DMS 273 (cell line): Measurements from ENCODE around the gene CD300E.
A peak's percentile ranks its signal among the peaks of the same experiment; 100 is the strongest.
"Not testable (repeated sequence)": the region's sequence is repeated elsewhere in the genome, so short reads cannot be mapped to it uniquely, and the experiment has no call there.

Experiments used
- DNase-seq: peaks from one replicate; lab custom pipeline; 2025; ENCODE audit not compliant: unreplicated experiment; lab: John Stamatoyannopoulos, UW

Gene CD300E

DNA sequence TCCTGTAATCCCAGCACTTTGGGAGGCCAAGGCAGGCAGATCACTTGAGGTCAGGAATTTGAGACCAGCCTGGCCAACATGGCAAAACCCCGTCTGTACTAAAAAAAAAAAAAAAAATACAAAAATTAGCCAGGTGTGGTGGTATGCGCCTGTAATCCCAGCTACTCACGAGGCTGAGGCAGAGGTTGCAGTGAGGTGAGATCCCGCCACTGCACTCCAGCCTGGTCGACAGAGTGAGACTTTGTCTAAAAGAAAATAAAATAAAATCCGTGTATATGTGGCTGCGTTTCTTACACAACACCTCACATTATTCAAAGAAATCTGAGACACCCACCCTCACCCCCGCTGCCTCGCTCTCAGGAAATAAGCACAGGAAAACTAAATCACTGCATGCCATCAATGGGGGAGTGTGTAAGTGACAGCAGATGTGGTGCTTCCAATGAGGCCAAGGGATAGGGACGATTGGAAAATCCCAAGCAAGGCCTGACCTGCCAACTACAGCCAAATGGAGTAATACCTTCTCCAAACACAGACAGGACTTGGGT, 13.1 kb upstream of the CD300E start:
- not testable (repeated sequence) for DNase-seq

DNA sequence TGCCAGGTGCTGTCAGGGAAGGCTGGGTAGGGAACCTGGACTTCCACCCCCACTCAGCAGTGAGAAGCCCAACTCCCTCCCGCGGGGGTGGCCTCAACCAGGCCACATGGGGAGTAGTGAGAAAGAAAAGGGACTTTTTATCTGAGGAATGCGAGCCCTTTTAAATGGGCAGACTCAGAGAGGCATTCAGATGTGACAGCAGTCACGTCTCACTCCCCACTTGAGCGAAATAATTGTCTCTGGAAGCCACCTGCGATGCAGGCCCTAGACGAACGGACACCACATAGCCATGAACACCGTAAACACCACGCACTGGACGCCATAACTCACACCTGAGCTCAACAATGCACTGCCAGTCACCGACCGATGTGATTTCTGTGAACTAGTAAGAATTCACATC, 11.9 kb upstream of the CD300E start:
- no peak for DNase-seq

DNA sequence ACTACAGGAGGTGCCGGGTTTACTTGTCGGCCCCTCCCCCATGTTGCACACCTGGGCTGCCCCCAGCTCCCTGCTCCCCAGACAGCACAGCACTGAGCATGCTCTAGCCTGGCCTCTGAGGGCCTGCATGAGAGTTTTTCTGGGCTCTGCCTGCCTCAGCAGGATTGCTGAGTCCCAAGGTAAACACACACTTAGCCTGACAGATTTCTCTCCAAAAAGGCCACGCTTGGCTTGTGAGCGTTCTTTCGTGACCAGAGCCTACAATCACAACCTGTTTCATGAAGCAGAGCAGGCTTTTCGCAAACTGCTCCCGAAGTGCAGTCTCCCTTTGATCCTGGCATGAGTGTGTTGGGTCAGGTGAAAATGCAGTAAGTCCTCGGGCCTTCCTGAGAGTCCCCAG, 9.8 kb upstream of the CD300E start:
- no peak for DNase-seq

DNA sequence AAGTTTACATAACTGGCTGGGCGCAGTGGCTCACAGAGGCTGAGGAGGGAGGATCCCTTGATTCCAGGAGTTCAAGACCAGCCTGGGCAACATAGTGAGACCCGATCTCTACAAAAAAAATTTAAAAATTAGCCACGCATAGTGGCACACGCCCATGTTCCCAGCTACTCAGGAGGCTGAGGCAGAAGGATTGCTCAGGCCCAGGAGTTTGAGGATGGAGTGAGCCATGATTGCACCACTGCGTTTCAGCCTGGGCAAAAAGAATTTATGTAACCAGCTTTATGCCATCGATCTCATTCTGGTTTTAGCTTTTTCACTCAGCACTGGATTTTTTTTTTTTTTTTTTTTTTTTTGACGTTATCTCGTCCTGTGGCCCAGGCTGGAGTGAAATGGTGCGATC, 9.1 kb upstream of the CD300E start:
- no peak for DNase-seq

DNA sequence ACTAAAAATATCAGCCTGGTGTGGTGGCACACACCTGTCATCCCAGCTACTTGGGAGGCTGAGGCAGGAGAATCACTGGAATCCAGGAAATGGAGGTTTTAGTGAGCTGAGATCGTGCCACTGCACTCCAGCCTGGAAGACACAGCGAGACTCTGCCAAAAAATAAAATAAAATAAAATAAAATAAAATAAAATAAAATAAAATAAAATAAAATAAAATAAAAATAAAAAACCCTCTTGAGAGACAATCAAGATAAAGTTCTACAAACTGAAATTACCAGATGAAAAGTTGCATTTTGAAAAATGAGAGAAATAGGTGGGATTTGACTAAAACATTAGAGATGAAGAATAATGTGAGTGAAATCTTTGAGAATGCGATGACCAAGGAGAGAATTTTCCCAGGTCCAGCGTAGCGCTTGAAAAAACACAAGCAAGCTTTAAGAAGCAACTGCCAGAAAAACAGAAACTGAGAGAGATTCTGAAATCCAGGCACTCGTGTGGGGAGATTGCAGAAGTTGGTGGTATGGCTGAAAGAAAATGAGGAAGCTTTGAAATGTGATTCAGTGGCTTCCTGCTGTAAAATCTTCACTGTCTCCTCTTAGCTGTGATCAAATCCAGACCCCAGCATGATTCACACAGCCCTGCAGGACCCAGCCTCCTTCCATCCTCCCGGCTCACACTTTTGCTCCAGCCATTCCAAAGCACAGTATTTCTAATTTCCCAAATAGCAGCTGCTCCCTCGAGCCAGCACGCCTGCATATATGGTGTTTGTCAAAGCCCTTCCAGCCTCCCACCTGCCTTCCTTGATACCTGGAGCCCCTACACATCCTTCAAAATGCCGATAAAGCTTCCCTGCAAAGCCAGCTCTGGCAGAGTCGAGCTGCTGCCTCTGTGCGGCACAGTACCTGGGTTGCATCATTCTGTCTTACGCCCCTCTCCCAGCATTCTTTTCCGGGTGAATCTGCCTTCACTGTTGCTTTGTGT, 8.2 kb upstream of the CD300E start:
- DNase-seq: no peak

DNA sequence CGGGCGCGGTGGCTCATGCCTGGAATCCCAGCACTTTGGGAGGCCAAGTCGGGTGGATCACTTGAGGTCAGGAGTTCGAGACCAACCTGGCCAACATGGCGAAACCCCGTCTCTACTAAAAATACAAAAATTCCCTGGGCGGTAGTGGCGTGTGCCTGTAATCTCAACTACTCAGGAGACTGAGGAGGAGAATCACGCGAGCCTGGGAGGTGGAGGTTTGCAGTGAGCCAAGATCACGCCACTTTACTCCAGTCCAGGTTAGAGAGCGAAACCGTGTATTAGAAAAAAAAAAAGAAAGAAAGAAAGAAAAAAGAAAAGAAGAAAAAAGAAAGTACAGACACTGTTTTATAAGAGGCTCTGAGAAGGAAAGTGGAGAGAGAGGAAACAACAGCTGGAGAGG, 6.7 kb upstream of the CD300E start:
- DNase-seq: not testable (repeated sequence)

DNA sequence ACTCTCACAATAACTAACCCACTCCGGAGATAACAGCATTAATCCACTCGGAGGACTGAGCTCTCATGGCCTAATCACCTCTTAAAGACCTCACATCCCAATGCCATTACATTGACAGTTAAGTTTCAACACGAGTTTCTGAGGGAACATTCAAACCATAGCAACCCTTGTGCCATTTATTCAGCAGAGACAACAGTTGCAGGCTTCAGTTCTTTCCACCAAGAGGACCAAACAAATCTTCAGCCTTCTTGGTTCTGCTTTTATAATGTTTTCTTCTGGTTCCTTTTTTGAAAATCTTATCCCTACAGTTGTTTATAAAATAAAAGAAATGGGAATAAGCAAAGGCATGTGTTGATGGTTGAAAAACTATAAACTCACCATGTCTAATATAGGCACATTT, 2.1 kb upstream of the CD300E start:
- no peak for DNase-seq

DNA sequence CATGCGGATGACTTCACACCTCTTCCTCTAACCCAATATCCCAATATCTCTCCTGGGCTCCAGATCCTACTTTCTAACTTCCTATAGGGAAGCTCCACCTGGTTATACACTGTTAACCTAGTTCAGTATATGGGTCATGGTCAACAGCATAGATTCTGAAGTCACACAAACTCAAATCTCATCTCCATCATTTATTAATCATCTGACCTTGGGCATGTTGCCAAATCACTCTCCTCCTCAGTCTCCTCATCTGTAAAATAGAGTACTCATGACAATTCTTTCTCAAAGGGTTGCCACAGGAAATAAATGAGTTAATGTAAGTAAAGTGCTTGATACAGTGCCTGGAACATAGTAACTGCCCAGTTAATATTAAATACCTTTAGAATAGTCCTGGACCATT, 593 bp upstream of the CD300E start:
- DNase-seq: no peak

DNA sequence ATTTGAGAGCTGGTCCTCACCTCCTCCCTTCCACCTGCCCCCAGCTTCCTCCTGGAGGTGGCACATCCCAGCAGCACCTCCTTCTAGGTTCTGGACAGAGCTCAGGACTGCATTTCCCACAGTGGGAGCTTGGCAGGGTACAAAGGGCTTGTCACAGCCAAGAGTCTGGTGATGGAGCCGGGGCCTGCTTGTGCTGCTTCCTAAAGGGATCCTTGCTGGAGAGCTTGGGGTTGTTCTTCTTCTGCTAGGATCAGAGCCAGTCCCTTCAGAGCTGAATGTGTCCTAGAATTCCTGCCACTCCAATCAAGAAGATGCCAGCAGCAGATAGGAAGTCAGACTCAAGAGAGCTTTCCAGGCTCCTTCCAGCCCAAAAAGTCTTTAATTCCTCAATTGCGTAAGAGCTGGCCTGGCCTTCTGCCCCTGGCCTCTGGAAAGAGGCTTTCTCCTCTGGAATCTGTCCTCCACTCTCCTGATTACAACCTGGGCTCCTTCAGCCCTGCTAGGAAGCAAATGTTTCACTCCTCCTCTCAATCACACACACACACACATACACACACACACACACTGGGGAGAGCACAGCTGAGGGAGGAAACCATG, 4.4 kb downstream of the CD300E start:
- DNase-seq: no peak

DNA sequence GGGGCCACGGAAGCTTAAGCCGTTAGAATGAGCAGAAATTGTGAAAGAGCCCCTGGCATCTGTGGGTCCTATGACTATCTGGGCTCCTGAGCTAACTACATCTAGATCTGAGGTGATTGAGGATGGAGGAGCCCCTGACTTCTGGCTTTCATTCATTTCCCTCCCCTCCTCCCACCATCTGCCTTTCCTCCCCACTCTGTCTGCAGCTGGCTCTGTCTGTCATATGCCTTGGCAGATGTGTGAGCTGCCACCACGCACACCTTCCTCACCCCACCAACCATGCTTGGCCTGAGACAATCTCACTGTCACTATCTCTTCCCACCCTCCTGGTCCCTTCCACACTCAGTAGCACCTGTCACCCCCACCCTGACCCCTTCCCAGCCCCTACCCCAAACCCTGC, 5.1 kb downstream of the CD300E start:
- peak; percentile 71 for DNase-seq

DNA sequence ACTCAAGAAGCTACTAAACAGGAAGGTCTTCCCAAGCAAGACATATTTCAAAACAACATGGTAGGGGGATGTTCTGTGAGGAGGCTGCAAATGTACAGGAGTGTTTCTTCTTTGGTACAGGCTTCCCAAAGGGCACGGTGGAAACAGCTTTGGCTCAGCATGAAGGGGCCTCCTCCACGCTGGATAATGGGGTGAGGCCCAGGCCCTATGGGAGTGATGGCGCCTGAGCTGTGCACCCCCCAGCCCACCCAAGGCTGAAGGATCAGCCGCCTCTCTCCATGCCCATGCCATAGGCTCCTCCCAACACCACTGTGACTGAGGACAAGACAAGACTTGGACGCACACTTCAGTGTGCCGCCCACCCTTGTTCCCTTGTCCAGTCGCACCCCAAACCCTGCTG, 6.8 kb downstream of the CD300E start:
- DNase-seq: no peak

DNA sequence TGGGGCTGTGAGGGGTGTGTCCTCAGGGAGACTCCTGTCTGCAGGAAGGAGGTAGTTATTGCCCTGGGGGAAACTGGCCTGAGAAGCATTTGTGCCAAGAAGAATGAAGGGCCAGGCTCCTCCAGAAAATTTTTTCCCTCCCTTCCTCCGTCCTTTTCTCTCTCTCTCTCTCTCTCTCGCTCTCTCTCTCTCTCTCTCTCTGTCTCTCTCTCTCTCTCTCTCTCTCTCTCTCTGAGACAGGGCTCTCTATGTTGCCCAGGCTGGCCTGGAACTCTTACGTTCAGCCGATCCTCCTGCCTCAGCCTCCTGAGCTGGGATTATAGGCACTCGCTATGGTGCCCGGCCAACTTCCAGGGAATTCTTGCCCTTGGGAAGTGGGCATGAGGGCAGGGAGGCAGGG, 11.5 kb downstream of the CD300E start:
- no peak for DNase-seq

DNA sequence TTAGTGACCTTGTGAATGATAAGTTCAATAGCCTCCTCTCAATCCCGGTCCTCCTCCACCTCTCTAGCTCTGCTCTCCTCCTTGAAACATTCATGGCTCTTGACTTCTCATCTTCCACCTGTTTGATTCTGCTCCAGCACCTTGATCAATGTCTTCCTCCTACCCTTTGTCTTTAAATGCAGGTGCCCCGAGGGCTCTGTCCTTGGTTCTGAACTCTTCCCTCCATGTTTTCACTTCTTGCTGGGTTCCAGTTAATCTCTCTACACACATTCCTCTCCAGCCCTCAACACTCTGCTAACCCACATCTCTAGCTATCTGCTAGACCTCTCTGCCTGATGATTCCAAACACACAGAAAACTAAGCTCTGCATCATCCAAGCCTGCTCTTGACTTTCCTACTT, 13.4 kb downstream of the CD300E start:
- no peak for DNase-seq

DNA sequence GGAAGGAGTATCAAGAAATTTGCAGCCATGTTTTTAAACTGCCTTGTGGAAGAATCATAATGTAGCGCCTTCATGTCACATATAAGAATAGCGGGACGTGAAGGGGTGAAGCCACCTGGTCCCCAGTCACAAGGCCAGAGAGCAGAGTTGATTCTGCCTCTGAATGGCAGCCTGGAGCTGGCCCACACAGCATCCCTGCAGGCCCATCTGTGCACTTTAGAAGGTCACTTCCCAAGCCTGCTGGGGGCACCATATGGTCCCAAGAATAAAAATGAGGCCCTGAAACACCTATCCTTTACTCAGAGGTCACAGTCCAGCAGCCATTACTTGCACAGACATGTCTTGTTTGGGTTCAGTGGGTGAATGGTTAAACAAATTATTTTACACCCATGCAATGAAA, 15.0 kb downstream of the CD300E start:
- peak; percentile 74 for DNase-seq

DNA sequence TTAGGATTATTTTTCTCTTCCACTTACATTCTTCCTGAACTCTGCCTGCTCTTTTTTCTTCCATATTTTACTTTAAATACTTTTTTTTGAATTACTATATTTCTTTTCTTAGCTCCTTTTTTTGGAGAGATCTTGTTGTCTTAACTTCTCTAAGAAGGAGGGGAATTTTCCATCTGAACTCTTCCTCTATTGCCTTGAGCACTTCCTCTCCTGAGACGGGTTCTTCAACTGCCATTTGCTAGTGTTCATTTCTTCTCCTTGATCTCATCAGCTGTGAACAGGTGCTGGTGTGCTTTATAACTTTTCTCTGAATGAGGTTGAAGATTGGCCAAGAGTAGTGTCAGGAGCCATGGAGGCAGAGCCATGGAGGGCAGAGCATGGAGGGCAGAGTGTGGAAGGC, 16.3 kb downstream of the CD300E start:
- no peak for DNase-seq

DNA sequence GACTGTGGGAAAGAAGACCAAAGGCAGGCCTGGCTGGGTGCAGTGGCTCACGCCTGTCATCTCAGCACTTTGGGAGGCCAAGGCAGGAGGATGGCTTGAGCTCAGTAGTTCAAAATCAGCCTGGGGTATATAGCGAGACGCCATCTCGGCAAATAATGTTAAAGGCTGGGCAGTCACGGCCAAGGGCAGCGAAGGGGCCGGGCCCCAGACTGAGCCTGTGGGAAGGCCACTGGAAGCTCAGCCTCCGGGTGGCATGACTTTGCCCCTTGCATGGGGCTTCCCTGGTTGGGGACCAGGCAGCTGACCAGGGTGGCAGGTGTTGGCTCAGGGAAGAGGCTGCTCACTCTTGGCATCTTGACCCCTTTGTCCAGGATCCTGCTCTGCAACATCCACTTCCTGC, 17.5 kb downstream of the CD300E start:
- DNase-seq: no peak

DNA sequence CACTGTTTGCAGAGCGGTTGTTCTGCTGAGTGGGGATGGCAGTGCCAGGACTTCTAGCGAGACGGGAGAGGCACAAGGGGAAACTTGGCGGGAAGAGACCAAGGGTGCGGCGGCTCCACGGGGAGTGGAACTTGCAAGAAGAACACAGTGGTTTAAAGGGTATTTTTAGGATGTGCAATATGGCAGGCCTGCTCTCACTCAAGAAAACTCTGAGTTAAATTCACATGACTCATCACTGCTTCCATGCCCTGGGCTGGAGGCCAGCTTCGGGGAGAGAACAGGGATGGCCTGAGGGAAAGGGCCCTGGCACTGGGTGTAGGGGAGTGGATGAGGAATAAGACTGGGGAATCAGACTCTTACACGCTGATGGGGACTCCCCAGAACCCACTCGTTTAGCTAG, 18.2 kb downstream of the CD300E start:
- peak; percentile 64 for DNase-seq

DNA sequence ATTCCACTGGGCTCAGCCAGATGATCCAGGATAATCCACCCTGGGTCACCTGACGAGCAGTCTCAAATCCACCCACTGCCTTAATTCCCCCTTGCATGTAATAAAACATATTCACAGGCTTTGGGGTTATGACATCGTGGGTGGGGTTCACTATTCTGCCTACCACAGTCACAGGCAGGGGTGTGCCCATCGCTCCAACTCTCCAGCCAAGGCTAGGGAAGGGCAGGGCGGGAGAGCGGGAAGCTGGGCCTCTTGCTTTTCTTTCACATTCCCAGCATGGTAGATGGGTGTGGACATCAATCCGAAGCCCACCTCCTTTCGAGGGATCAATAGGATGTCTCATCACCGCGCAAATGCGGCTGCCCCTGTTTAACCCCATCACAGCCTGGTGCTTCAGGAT, 18.8 kb downstream of the CD300E start:
- no peak for DNase-seq

DNA sequence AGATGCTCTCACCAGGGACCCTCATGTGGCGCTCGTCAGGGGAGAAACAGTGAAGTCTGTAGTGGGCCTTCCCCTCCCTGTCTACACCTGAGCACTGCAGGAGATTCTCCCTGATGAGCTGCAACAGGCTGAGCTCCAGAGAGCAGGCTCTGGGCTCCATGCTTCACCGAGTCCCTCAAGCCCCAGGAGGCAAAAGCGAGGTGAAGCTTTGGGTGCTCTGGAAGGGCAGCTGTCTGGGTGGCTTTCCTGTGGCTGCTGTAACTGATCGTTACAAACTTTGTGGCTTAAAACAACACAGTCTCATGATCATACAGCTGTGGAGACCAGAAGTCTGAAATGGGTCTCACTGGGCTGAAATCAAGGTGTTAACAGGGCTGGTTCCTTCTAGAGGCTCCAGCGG, 19.3 kb downstream of the CD300E start:
- no peak for DNase-seq

DNA sequence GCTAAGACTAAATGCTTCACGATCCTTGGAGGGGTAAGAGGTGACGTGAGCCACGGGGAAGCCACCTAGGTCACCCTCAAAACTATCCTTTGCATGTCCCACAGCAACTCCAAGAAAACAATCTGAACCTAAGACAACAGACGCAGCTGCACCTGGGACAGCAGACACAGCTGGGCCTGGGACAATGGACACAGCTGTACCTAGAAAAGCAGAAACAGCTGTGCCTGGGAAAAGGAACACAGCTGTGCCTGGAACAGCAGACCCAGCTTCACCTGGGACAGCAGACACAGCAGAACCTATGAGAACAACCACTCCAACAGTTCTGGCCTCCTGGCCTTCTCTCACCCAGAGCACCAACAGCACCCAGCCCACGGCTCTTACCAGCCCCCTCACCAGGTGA, 19.8 kb downstream of the CD300E start:
- no peak for DNase-seq

DNA sequence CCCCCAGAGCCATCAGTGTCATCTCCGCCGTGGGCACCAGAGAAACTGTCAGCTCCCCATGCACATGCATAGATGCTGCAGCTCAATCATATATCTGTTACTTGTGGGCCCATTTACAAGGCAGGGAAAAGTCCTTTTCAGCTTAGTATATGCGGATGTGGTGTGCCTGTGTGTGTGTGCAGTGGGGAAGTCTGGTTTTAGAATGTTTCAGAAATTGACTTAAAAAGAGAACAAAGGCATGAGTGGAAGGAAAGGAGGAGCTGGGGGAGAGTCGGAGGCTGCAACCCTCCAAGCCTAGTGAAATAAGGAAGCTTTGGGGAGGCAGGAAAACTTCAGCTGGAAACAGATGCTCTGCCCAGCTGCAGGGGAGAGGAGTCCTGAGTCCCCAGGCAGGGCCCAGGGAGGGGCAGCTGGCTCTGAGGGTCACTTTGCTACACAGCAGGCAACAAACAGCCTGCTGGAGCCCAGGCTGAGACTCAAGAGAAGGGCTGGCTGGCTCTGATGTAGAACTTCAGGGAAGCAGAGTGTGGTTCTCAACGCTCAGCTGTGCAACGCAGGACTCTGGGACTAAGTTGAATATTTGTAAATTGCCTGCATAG, 20.4 kb downstream of the CD300E start:
- no peak for DNase-seq
